Neural cell (in vitro differentiated cells): ENCODE results near the gene TMEM181. TPM values are rescaled to one million over a fixed set of nuclear protein-coding genes. Genes with fewer than 3 reads are reported as not detected.

Experiments used
- H2AFZ ChIP-seq: fragments of 200-600, 300-800 bp; sonication (generic), shearing (Covaris generic); 2 replicates; pipeline ENCODE4 v1.6.0; 2014; ENCODE audit warnings: low read depth, mild to moderate bottlenecking, antibody characterized with exemption, low read length, moderate library complexity
- H3F3A ChIP-seq: fragments of 200-600 bp; shearing (Covaris generic); 2 replicates; pipeline ENCODE4 v1.6.1; 2016; ENCODE audit warnings: mild to moderate bottlenecking, moderate library complexity, mixed read lengths, antibody characterized with exemption, low read length; ENCODE audit not compliant: insufficient read depth, poor library complexity, severe bottlenecking
- H3K27ac ChIP-seq: fragments of 200-600, 300-800 bp; sonication (generic), shearing (Covaris generic); 2 replicates; pipeline ENCODE4 v1.5.1; 2014; ENCODE audit warnings: mild to moderate bottlenecking, low read length, moderate library complexity
- H3K27me3 ChIP-seq: fragments of 300-800, 200-600 bp; sonication (generic), shearing (Covaris generic); 2 replicates; pipeline ENCODE4 v1.6.0; 2014; ENCODE audit warnings: mild to moderate bottlenecking, low read depth, low read length, moderate library complexity; ENCODE audit not compliant: insufficient read depth
- H3K36me3 ChIP-seq: fragments of 300-800, 200-600 bp; sonication (generic), shearing (Covaris generic); 2 replicates; pipeline ENCODE4 v1.5.1; 2014; ENCODE audit warnings: mild to moderate bottlenecking, antibody characterized with exemption, low read length, moderate library complexity; ENCODE audit not compliant: insufficient read depth
- H3K4me2 ChIP-seq: fragments of 300-800, 200-600 bp; sonication (generic), shearing (Covaris generic); 2 replicates; pipeline ENCODE4 v1.6.0; 2014; ENCODE audit warnings: mild to moderate bottlenecking, low read length
- H3K4me3 ChIP-seq: fragments of 300-800, 200-600 bp; sonication (generic), shearing (Covaris generic); 2 replicates; pipeline ENCODE4 v1.5.1; 2014; ENCODE audit warnings: mild to moderate bottlenecking, low read length, moderate library complexity
- H3K79me2 ChIP-seq: fragments of 200-600 bp; shearing (Covaris generic); replicated peaks from 2 replicates; pipeline ENCODE4 v1.6.0; 2014; ENCODE audit warnings: mild to moderate bottlenecking, low read length, moderate library complexity; ENCODE audit not compliant: insufficient read depth
- H3K9ac ChIP-seq: fragments of 300-800, 200-600 bp; sonication (generic), shearing (Covaris generic); 2 replicates; pipeline ENCODE4 v1.6.1; 2016; ENCODE audit warnings: mild to moderate bottlenecking, low read length, mixed read lengths
- H3K9me2 ChIP-seq: fragments of 200-600 bp; shearing (Covaris generic); 2 replicates; pipeline ENCODE4 v1.6.1; 2016; ENCODE audit warnings: mild to moderate bottlenecking, low read length, mixed read lengths; ENCODE audit not compliant: insufficient read depth
- H3K9me3 ChIP-seq: fragments of 200-600, 300-800 bp; sonication (generic), shearing (Covaris generic); 2 replicates; pipeline ENCODE4 v1.6.1; 2016; ENCODE audit warnings: mild to moderate bottlenecking, mixed run types, low read length, moderate library complexity, mixed read lengths
- H4K20me1 ChIP-seq: fragments of 200-600 bp; shearing (Covaris generic); 2 replicates; pipeline ENCODE4 v1.6.1; 2016; ENCODE audit warnings: mild to moderate bottlenecking, mixed run types; ENCODE audit not compliant: insufficient read depth
- CTCF ChIP-seq: fragments of 450-650 bp; IDR thresholded peaks from 2 replicates; pipeline ENCODE4 v1.5.1; 2014; ENCODE audit warnings: antibody characterized with exemption, mild to moderate bottlenecking, moderate library complexity; ENCODE audit not compliant: poor library complexity, severe bottlenecking
- EP300 ChIP-seq: fragments of 450-650 bp; conservative IDR thresholded peaks from 2 replicates; pipeline ENCODE4 v1.6.1; 2014; ENCODE audit warnings: antibody characterized with exemption, mild to moderate bottlenecking, moderate library complexity; ENCODE audit not compliant: poor library complexity, severe bottlenecking
- EZH2 ChIP-seq: fragments of 200-600, 300-800 bp; shearing (Covaris generic), sonication (generic); IDR thresholded peaks from 2 replicates; pipeline ENCODE4 v1.6.1; 2014; ENCODE audit warnings: antibody characterized with exemption, low read length, borderline replicate concordance, mild to moderate bottlenecking; ENCODE audit not compliant: insufficient read depth, poor library complexity, severe bottlenecking
- MXI1 ChIP-seq: fragments of 450-650 bp; conservative IDR thresholded peaks from 2 replicates; pipeline ENCODE4 v1.6.1; 2014; ENCODE audit warnings: antibody characterized with exemption, mild to moderate bottlenecking; ENCODE audit not compliant: poor library complexity, severe bottlenecking
- POLR2AphosphoS5 ChIP-seq: IDR thresholded peaks from 2 replicates; pipeline ENCODE4 v1.6.1; 2012
- RAD21 ChIP-seq: fragments of 450-650 bp; conservative IDR thresholded peaks from 2 replicates; pipeline ENCODE4 v1.6.1; 2014; ENCODE audit warnings: antibody characterized with exemption, mild to moderate bottlenecking, moderate library complexity
- REST ChIP-seq: IDR thresholded peaks from 2 replicates; pipeline ENCODE4 v1.6.1; 2012; ENCODE audit warnings: borderline replicate concordance
- TAF1 ChIP-seq: IDR thresholded peaks from 2 replicates; pipeline ENCODE4 v1.6.1; 2012; ENCODE audit warnings: low read depth
- polyA plus RNA-seq: library from polyadenylated mRNA; depleted of rRNA; stranded (reverse); fragments of >200 nt; gene quantifications from 2 replicates; pipeline ENCODE4 v1.2.3, GENCODE V29; 2014

The TMEM181 gene
- polyA plus RNA-seq, 1 donor from 2014 or later: 47.6 TPM

GRCh38 chr6:158660333-158660754, 100.5 kb downstream of the TMEM181 start:
- Histone ChIP-seq H3F3A (no peaks in the 10 kb centered on the region), H3K27me3 (no peaks in the 10 kb centered on the region), H4K20me1 (no peaks in the 10 kb centered on the region), H3K79me2 (no peaks in the 10 kb centered on the region), H3K9ac (no peak overlapping the region), H3K36me3 (no peaks in the 10 kb centered on the region), H3K4me3 (no peak overlapping the region), H2AFZ (no peak overlapping the region), H3K9me2 (no peaks in the 10 kb centered on the region), H3K4me2 (no peak overlapping the region), H3K9me3 (no peaks in the 10 kb centered on the region), H3K27ac (no peak overlapping the region)
- no peak for TF ChIP-seq POLR2AphosphoS5
- TF ChIP-seq TAF1: no peak
- peak; percentile 12 for TF ChIP-seq CTCF

- no peaks in the 10 kb centered on the region for H3K9me3 ChIP-seq
- H3K4me2 ChIP-seq: no peak overlapping the region
- no peak overlapping the region for H3K9ac ChIP-seq
- no peaks in the 10 kb centered on the region for H3K79me2 ChIP-seq
- no peaks in the 10 kb centered on the region for H3K36me3 ChIP-seq
- TF ChIP-seq POLR2AphosphoS5: no peak
- no peak for TF ChIP-seq REST
- TF ChIP-seq EP300: no peak
- no peak for TF ChIP-seq CTCF
- no peak overlapping the region for H2AFZ ChIP-seq
- no peak overlapping the region for H3K27ac ChIP-seq
- no peaks in the 10 kb centered on the region for H3K9me2 ChIP-seq
- H3K4me3 ChIP-seq: no peak overlapping the region
- H4K20me1 ChIP-seq: no peaks in the 10 kb centered on the region
- H3F3A ChIP-seq: no peaks in the 10 kb centered on the region
- no peaks in the 10 kb centered on the region for H3K27me3 ChIP-seq
These were observed 101.3 kb downstream of the TMEM181 start for GRCh38 chr6:158661156-158661685.

GRCh38 chr6:158662607-158662953, 102.7 kb downstream of the TMEM181 start:
- Histone ChIP-seq H3K27me3 (no peaks in the 10 kb centered on the region), H3F3A (no peaks in the 10 kb centered on the region), H3K27ac (no peak overlapping the region), H3K79me2 (no peaks in the 10 kb centered on the region), H3K36me3 (no peaks in the 10 kb centered on the region), H3K4me3 (no peak overlapping the region), H2AFZ (no peak overlapping the region), H3K4me2 (no peak overlapping the region), H4K20me1 (no peaks in the 10 kb centered on the region), H3K9me2 (no peaks in the 10 kb centered on the region), H3K9me3 (no peaks in the 10 kb centered on the region), H3K9ac (no peak overlapping the region)
- TF ChIP-seq RAD21: no peak
- TF ChIP-seq MXI1: no peak
- TF ChIP-seq EZH2: no peak
